Bronchial epithelial cell (primary cell): ENCODE measurements around the gene ASPSCR1. TPM values are rescaled to one million over a fixed set of nuclear protein-coding genes. Genes with fewer than 3 reads are reported as not detected.
A peak's percentile ranks its signal among the peaks of the same experiment; 100 is the strongest.

ENCODE experiments used
- DNase-seq: peaks from one replicate; pipeline ENCODE4 v3.0.0-alpha.2; 2010; ENCODE audit warnings: low read depth
- FAIRE-seq: peaks from 2 replicates; lab custom pipeline; 2011; peaks lifted over from hg19 to GRCh38; lab: Jason Lieb, UNC
- H3K27me3 ChIP-seq: 2 replicates; pipeline ENCODE4 v1.5.1; 2011; ENCODE audit warnings: low read length; ENCODE audit not compliant: control insufficient read depth, insufficient read depth
- H3K36me3 ChIP-seq: 2 replicates; pipeline ENCODE4 v1.5.1; 2011; ENCODE audit warnings: low read length; ENCODE audit not compliant: control insufficient read depth, insufficient read depth
- H3K4me3 ChIP-seq: 2 replicates; pipeline ENCODE4 v1.5.1; 2011; ENCODE audit warnings: mild to moderate bottlenecking, low read depth, low read length, control low read depth
- total RNA-seq: library from RNA; depleted of rRNA; stranded (reverse); fragments of >200 nt; gene quantifications from 2 replicates; pipeline ENCODE4 v1.2.1, GENCODE V29; 2014
- TF ChIP-seq, protein P1 (sequence below): IDR thresholded peaks from 2 replicates; pipeline ENCODE4 v1.5.1; 2011; ENCODE audit warnings: mild to moderate bottlenecking, moderate library complexity, low read length, control low read depth, inconsistent platforms; ENCODE audit not compliant: insufficient read depth, severe bottlenecking

Gene ASPSCR1
- total RNA-seq, 1 donor from 2014 or later, result 22.6 TPM

DNA sequence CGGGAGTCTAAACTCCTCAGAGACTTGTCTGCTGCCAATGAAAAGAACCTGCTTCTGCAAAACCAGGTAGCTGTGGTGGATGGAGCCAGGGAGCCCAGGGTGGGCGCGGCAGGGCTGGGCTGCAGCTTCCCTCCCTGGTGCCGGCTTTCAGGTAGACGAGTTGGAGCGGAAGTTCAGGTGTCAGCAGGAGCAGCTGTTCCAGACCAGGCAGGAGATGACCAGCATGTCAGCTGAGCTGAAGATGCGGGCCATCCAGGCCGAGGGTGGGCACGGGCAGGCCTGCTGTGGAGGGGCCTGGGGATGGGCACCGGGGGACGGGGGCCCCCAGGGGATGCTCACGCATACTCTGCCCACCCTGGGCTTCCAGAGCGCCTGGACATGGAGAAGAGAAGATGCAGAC, 50.8 kb downstream of the ASPSCR1 start:
- DNase-seq (no peak), FAIRE-seq (no peak)
- TF ChIP-seq, protein P1, sequence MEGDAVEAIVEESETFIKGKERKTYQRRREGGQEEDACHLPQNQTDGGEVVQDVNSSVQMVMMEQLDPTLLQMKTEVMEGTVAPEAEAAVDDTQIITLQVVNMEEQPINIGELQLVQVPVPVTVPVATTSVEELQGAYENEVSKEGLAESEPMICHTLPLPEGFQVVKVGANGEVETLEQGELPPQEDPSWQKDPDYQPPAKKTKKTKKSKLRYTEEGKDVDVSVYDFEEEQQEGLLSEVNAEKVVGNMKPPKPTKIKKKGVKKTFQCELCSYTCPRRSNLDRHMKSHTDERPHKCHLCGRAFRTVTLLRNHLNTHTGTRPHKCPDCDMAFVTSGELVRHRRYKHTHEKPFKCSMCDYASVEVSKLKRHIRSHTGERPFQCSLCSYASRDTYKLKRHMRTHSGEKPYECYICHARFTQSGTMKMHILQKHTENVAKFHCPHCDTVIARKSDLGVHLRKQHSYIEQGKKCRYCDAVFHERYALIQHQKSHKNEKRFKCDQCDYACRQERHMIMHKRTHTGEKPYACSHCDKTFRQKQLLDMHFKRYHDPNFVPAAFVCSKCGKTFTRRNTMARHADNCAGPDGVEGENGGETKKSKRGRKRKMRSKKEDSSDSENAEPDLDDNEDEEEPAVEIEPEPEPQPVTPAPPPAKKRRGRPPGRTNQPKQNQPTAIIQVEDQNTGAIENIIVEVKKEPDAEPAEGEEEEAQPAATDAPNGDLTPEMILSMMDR, result no peak
- Histone ChIP-seq H3K4me3 (no peak overlapping the region), H3K27me3 (no peaks in the 10 kb centered on the region), H3K36me3 (peaks cover 2% of the 10 kb centered on the region)

DNA sequence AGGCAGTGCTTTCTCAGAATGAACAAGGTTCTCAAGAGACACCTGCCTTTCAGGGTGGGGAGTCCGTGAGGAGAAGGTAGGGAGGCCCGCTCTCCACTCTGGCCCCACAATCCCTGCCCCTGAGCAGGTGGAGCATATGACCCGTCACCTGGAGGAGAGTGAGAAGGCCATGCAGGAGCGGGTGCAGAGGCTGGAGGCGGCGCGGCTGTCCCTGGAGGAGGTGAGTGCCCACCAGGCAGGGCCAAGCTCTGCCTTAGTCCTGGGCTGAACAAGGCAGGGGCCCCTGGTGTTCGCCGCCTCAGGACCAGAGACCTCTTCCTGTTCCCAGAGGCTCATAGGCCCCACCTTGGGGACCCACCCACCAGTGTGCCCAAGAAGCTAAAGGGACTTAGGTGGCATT, 51.5 kb downstream of the ASPSCR1 start:
- H3K4me3 ChIP-seq, result no peak overlapping the region
- DNase-seq, result no peak
- H3K36me3 ChIP-seq, result peaks cover 2% of the 10 kb centered on the region
- TF ChIP-seq, protein P1, result no peak
- no peak for FAIRE-seq
- H3K27me3 ChIP-seq, result no peaks in the 10 kb centered on the region

DNA sequence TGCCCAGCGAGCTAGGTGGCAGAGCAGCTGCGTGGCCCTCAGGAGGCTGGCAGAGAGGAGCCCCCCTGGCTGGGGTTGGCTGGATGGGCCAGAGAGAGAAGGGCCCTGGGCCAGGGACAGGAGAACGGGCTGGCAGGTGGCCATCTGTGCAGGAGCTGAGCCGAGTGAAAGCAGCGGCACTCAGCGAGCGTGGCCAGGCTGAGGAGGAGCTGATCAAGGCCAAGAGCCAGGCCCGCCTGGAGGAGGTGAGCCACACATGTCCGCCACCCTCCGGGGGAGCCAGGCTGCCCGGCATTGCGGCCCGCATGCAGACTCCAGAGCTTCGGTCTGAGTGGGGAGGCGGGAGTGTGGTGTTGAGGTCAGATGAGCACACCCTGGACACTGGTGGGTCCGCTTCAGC, 52.0 kb downstream of the ASPSCR1 start:
- Histone ChIP-seq H3K27me3 (no peaks in the 10 kb centered on the region), H3K36me3 (peaks cover 5% of the 10 kb centered on the region), H3K4me3 (no peak overlapping the region)
- no peak for DNase-seq
- FAIRE-seq, result no peak
- TF ChIP-seq, protein P1, result no peak

DNA sequence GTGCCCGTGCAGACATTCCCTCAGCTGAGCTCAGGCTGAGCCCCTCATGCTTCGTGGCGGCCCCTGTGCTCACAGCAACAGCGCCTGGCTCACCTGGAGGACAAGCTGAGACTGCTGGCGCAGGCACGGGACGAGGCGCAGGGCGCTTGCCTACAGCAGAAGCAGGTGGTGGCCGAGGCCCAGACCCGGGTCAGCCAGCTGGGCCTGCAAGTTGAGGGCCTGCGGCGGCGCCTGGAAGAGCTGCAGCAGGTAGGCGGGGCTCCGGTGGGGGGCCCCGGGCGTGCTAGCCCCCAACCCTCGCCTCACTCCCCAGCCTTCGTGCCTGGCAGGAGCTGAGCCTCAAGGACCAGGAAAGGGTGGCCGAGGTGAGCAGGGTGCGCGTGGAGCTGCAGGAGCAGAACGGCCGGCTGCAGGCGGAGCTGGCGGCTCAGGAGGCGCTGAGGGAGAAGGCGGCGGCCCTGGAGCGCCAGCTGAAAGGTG, 52.6 kb downstream of the ASPSCR1 start:
- Histone ChIP-seq H3K36me3 (peaks cover 5% of the 10 kb centered on the region), H3K4me3 (no peak overlapping the region), H3K27me3 (no peaks in the 10 kb centered on the region)
- FAIRE-seq (no peak), DNase-seq (no peak)
- TF ChIP-seq, protein P1, result no peak

DNA sequence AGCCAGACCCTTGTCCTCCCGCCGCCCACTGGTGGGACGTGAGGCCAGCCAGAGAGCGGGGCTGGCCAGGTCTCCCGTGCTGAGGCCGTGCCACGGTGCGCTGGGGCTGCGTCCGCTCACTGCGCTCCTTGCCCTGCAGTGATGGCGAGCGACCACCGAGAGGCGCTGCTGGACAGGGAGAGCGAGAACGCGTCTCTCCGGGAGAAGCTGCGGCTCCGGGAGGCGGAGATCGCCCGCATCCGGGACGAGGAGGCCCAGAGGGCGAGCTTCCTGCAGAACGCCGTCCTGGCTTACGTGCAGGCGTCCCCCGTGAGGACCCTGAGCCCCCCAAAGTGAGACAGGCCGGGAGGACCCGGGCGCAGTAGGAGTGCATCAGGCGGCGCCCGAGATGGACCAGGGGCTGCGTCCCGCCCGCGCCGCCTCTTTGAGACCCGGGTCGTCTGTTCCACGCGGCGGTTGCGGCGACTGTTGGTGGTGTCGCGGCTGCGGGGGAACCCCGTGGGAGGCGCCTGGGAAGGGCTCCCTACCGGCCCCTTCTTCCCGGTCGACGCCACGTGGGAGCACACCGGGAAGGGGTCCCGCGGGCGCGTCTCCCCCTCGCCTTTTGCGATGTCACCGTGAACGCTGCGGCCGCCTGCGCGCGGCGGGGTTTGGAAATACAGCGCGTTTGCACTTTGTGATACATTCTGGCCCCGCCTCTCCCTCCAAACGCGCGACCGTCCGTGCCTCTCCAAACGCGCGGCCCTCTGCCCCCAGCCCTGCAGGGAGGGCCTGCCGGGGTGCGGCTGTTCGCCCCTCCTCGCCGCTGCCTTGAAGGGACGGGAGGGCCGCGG, 53.3 kb downstream of the ASPSCR1 start:
- Histone ChIP-seq H3K4me3 (peak overlapping the region; percentile 51), H3K27me3 (no peaks in the 10 kb centered on the region), H3K36me3 (peaks cover 5% of the 10 kb centered on the region)
- FAIRE-seq (no peak), DNase-seq (peak; percentile 71)
- TF ChIP-seq, protein P1, result peak; percentile 98
